A673 (cell line): Measurements from ENCODE around the gene PIK3AP1.

Experiments used
- EZH2 ChIP-seq: fragments of 200-600 bp; sonication (generic); IDR thresholded peaks from 2 replicates; pipeline ENCODE4 v1.6.1; 2017; ENCODE audit warnings: borderline replicate concordance, low read depth, mild to moderate bottlenecking, mixed read lengths, antibody characterized with exemption, low read length; ENCODE audit not compliant: poor library complexity, severe bottlenecking
- TF ChIP-seq, protein P1 (sequence below): fragments of 300-800, 200-600 bp; sonication (generic); conservative IDR thresholded peaks from 2 replicates; pipeline ENCODE4 v1.5.1; 2017; ENCODE audit warnings: low read depth, mild to moderate bottlenecking, antibody characterized with exemption, low read length, moderate library complexity, mixed read lengths

DNA sequence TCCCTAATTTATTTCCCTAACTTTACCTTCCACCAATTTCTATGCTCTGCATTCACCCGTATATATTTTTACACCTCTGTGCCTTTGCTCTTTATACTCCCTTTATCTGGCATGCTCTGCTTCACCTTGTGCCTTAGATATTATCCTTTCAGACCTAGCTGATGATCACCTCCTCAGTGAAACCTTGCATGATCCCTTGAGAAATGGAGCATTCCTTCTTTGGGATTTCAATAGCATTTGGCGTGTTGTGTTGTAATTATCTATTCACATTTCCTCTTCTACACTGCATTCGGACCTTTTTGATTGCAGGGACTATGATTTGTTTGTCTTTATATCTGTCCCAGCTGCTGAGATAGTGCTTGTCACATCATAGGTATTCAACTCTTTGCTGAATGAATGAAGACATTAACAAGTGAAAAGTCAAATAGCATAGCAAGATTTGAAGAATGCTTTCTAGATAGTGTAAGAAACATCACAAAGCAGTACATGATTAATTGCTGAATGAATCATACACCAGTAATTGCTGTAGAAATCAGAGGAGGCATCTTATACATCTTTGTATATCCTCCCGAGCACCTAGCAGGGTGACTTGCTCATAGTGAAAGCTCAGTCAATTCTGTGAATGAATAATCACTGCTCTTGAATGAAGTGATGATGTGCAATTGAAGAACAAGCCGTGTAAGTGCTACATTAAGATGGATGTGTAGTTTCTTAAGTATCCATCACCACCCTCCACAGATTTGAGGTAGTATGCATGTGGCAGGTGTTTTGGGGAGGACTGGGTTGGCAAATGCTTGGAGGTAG is 131.5 kb downstream of the PIK3AP1 start:
- no peak for TF ChIP-seq EZH2
- TF ChIP-seq, protein P1, sequence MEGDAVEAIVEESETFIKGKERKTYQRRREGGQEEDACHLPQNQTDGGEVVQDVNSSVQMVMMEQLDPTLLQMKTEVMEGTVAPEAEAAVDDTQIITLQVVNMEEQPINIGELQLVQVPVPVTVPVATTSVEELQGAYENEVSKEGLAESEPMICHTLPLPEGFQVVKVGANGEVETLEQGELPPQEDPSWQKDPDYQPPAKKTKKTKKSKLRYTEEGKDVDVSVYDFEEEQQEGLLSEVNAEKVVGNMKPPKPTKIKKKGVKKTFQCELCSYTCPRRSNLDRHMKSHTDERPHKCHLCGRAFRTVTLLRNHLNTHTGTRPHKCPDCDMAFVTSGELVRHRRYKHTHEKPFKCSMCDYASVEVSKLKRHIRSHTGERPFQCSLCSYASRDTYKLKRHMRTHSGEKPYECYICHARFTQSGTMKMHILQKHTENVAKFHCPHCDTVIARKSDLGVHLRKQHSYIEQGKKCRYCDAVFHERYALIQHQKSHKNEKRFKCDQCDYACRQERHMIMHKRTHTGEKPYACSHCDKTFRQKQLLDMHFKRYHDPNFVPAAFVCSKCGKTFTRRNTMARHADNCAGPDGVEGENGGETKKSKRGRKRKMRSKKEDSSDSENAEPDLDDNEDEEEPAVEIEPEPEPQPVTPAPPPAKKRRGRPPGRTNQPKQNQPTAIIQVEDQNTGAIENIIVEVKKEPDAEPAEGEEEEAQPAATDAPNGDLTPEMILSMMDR, result no peak
